DMS153 treated with DMSO at 0.1 percent for 48 hours (cell line): ENCODE results near the gene SPEG.

ENCODE experiments used
- DNase-seq: peaks from one replicate; lab custom pipeline; 2025; ENCODE audit not compliant: unreplicated experiment; lab: John Stamatoyannopoulos, UW

Gene SPEG

DNA sequence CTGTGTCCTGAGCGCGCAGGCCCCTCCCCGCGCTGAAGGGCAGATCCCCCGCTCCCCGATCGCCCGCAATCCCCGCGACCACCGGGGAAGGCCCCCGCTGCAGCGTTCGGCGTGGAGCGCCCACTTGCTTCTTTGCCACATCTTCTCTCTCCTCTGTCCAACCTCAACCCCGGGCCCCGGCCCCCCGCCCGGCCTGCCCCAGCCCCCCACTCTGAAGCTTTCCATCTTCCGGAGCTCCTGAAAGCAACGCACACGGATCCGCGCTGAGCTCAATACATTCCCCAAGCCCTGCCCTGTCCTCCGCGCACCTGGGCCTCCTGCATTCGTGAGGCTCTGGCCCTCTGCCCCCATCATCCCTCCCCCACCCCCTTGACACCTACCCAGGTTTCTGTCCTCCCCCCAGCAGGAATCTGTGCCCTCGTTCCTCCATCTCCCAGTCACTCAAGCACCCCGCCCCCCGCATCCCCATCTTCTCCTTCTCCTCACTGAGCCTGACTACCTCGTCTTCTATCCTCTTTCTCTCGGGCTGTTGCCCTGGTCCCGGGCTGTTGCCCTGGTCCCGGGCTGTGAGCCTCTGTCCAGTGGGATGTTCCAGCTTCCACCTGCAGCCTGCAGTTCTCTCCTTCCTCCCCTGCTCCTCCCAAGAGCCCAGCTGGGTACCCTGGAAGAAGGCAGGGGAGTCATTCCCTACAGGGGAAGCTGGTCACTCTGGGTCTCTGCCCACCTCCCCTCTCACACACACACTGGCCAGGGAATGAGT is 7.8 kb downstream of the SPEG start:
- DNase-seq: no peak

- DNase-seq: no peak
These were observed 8.5 kb downstream of the SPEG start for GRCh38 chr2:219443016-219443696.

GRCh38 chr2:219443697-219444023 is 9.0 kb downstream of the SPEG start:
- no peak for DNase-seq

DNA sequence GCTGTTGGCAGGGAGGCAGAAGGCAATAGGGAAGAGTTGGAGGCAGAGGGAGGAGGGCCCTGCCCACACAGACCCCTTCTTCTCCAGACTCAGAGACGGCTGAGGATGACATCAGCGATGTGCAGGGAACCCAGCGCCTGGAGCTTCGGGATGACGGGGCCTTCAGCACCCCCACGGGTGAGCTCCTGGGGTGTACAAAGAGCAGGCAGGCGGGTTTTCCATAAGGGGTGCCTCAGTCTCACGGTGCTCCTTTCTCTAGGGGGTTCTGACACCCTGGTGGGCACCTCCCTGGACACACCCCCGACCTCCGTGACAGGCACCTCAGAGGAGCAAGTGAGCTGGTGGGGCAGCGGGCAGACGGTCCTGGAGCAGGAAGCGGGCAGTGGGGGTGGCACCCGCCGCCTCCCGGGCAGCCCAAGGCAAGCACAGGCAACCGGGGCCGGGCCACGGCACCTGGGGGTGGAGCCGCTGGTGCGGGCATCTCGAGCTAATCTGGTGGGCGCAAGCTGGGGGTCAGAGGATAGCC is 10.0 kb downstream of the SPEG start:
- DNase-seq: no peak

- DNase-seq: no peak
These were observed 10.6 kb downstream of the SPEG start for GRCh38 chr2:219445220-219445640.

DNA sequence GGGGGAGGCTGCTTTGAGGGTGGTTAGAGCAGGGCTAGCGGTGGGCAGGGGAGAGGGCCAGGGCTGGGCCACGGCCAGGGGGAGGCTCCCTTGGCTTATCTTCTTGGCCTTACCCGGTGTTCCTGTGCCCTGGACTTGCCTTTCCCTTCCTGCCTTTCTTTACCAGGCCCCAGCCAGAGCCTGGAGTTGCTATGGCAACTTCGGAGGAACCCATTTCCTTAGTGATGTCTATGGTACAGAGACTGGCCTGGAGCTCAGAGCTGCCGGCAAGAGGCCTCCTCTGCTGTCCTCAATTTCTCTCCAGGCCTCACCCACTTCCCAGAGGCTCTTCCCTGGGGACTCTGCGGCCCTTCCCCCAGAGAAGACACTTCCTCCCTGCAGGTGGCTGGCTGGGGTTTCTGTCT is 11.5 kb downstream of the SPEG start:
- peak; percentile 51 for DNase-seq

DNA sequence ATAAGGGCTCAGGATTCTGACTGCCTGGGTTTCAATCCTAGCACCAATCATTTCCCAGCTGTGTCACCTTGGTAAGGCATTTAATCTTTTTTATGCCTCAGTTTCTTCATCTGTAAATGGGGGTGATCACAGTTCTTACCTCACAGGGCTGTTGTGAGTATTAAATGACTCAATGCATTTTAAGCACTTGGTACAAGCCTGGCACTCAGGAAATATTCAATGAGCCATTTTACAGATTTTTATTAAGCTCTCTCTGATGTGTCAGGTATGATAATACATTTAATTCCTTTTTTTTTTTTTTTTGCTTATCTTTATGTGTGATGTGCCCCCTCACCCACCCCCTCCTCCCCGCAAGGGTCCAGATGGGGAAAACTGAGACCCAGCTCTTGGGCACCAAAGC is 12.0 kb downstream of the SPEG start:
- DNase-seq: no peak

GRCh38 chr2:219447242-219448098 is 12.8 kb downstream of the SPEG start:
- no peak for DNase-seq

DNA sequence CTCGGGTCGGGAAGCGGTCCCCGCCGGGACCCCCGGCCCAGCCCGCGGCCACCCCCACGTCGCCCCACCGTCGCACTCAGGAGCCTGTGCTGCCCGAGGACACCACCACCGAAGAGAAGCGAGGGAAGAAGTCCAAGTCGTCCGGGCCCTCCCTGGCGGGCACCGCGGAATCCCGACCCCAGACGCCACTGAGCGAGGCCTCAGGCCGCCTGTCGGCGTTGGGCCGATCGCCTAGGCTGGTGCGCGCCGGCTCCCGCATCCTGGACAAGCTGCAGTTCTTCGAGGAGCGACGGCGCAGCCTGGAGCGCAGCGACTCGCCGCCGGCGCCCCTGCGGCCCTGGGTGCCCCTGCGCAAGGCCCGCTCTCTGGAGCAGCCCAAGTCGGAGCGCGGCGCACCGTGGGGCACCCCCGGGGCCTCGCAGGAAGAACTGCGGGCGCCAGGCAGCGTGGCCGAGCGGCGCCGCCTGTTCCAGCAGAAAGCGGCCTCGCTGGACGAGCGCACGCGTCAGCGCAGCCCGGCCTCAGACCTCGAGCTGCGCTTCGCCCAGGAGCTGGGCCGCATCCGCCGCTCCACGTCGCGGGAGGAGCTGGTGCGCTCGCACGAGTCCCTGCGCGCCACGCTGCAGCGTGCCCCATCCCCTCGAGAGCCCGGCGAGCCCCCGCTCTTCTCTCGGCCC is 13.6 kb downstream of the SPEG start:
- no peak for DNase-seq

- no peak for DNase-seq
These were observed 14.2 kb downstream of the SPEG start for GRCh38 chr2:219448776-219449341.

GRCh38 chr2:219449609-219450008 is 15.0 kb downstream of the SPEG start:
- DNase-seq: no peak

DNA sequence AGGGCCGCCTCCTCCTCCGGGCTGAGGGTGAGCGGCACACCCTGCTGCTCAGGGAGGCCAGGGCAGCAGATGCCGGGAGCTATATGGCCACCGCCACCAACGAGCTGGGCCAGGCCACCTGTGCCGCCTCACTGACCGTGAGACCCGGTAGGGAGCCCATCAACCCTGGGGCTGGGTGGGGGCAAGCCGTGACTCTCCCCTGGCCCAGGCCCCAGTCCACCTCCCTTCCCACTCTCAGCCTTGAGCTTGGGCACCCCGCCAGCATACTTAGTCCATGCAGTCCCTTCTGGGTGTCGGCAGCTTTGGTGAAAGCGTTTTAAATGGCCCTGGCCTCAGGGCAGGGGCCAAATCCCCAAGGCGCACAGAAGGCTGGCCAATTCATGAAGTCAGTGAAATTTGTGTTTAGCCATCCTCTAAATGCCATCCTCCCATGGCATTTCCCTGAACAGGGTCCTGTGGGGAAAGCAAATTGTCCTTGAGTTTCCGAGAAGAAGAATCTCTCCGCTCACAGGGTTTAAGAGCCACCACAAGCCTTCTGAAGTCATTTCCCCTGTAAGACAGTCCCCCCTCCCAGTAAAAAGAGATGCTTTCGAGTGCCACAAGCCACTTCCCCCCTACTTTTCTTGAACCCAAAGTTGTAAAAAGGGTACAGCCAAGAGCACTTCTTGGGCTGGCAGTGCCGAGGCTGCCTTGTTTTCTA is 17.2 kb downstream of the SPEG start:
- DNase-seq: no peak

DNA sequence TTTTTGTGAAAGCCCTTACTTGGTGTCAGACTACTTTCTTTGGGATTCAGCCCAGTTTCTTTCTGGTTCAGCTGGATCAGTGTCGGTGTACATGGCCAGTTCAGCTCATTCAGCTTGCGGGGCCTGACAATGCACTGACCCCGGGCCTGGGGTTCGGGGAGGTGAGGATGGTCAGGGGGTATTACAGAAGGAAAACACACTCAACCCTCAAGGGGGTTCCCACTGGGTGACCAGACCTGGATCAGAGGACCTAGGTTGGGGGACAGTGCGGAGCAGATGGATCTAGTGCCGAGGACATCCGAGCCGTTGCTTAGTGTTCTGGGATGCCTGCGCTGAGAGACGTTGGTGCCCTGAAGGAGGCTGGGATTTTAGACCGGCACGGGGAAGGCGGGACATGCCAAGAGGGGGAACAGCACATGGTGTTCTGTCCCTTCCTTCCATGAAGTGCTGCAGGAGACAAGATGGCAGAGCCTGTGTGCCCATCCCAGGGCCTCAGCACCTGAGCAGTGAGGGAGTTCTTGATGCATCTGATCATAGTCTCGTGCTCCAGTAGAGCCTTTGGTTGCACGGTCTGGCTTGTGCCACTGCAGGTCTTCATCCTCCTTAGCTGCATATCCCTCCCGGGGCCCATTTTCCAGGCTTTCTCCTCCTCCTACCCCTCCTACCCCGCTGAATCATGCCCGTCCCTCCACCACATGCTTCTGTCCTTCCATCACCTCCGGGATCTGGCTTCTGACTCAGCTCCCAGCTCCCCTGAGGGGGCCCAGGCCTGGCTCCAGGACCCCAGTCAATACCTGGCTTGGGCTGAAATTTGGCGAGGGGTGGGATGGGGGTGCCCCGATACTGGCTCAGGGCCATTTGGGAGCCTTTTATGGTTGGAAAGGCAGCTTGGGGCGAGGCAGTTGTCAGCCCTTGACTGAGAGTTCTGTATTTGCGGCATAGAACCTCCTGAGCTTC is 18.0 kb downstream of the SPEG start:
- DNase-seq: no peak

- DNase-seq: peak; percentile 43
These were observed 19.3 kb downstream of the SPEG start for GRCh38 chr2:219453671-219454590.

DNA sequence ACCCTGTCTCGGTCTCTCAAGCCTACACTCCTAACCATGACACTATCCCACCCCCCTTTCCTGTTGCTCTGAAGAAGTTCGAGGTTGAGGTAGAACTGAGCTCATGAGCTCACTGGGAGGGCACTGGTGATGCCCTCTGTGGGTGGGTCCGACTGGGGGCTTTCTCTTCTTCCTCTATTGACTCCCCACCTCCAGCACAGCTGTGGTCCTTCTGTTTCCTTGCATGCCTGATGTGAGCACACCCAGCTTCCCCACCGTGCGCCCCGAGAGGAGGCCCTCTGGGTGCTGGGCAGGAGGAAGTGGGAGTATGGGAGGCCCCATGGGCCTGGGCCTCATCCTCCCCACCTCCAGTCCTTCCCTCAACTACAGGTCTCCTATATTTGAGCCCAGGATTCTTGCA is 20.9 kb downstream of the SPEG start:
- no peak for DNase-seq

DNA sequence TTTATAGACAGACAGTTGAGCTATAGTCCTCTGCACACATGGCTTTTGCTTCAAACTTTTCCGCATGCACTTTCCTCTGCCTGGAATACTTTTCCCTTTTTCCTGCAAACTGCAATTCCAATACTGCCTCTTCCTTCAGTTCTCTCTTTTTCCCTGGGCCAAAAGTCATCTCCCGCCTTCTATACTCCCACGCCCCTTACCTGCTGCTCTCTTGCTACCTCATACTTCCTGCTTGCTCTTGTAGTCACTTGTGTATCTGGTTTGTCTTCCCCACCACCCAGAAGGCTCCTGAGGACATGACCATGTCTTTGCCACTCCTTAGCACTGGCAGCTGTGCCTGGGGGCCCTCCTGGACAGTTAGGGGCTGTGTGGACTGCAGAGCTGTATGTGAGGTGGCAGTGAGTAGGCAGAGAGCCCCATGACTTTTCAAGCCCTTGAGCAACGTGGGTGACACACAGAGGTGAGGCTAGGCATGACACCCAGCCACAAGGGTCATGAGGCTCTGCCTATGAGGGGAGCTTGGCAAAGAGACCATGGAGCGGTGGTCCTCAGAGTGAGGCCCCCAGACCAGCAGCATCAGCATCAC is 23.2 kb downstream of the SPEG start:
- no peak for DNase-seq

GRCh38 chr2:219458996-219459395 is 24.4 kb downstream of the SPEG start:
- no peak for DNase-seq
